A549 (cell line): ENCODE measurements around the gene TSHZ2. TPM values are rescaled to one million over a fixed set of nuclear protein-coding genes. Genes with fewer than 3 reads are reported as not detected.

Source experiments
- ATAC-seq, 2 experiments: fragments of 200-7000 bp in 1 of 2; fragments of >200 bp in 1 of 2; cut with Nextera tagmentation in 1 of 2; cut with Tn5 transposase in 1 of 2; 3 replicates each; pipeline versions ENCODE4 v1.8.0 to v1.9.1; 2018 to 2020; ENCODE audit warnings: mild to moderate bottlenecking in 1 of 2, moderate library complexity in 1 of 2
- CTCF ChIA-PET: fragments of 300-600 bp; sonication (Branson Sonifier 250); formaldehyde crosslinking; extraction: SDS; loops from one replicate; lab custom pipeline; 2021; ENCODE audit warnings: antibody characterized with exemption, inconsistent platforms; lab: Yijun Ruan, JAX
- POLR2A ChIA-PET: fragments of 350-600 bp; formaldehyde crosslinking; extraction: SDS; loops from one replicate; lab custom pipeline; 2021; ENCODE audit warnings: antibody characterized with exemption, inconsistent platforms; lab: Yijun Ruan, JAX
- DNase-seq, 2 experiments: peaks; one replicate each; pipeline versions ENCODE4 v3.0.0 to v3.0.0-alpha.2; 2011 to 2016; ENCODE audit warnings: low read depth in 1 of 2, low spot score in 1 of 2
- FAIRE-seq: peaks from 2 replicates; lab custom pipeline; 2011; peaks lifted over from hg19 to GRCh38; lab: Jason Lieb, UNC
- H3K27ac ChIP-seq, 2 experiments: fragments of >200 bp; sonication (Bioruptor Twin); formaldehyde crosslinking; 3 replicates each; pipeline ENCODE4 v1.5.1; 2016 to 2017
- H3K4me1 ChIP-seq: fragments of >200 bp; sonication (Bioruptor Twin); formaldehyde crosslinking; 3 replicates; pipeline ENCODE4 v1.6.1; 2016
- H3K4me2 ChIP-seq: fragments of >200 bp; sonication (Bioruptor Twin); formaldehyde crosslinking; 3 replicates; pipeline ENCODE4 v1.6.1; 2016
- H3K4me3 ChIP-seq: fragments of >200 bp; sonication (Bioruptor Twin); formaldehyde crosslinking; 3 replicates; pipeline ENCODE4 v1.5.1; 2016
- H3K9me3 ChIP-seq: fragments of >200 bp; sonication (Bioruptor Twin); formaldehyde crosslinking; 3 replicates; pipeline ENCODE4 v1.6.1; 2016
- BHLHE40 ChIP-seq: IDR thresholded peaks from 2 replicates; pipeline ENCODE4 v1.6.1; 2012; ENCODE audit warnings: low read depth, low read length, inconsistent platforms
- CBX8 ChIP-seq: fragments of 200-600 bp; sonication (generic); IDR thresholded peaks from 2 replicates; pipeline ENCODE4 v1.6.1; 2016
- CEBPB ChIP-seq, 2 experiments: fragments of >200 bp in 1 of 2; sonication (Bioruptor Twin) in 1 of 2; formaldehyde crosslinking in 1 of 2; IDR thresholded peaks; 2 replicates each; pipeline ENCODE4 v1.6.1; 2012 to 2016
- CHD2 ChIP-seq: fragments of 150-350 bp; IDR thresholded peaks from 2 replicates; pipeline ENCODE4 v1.6.1; 2014; ENCODE audit warnings: low read length; ENCODE audit not compliant: partially characterized antibody
- CHD4 ChIP-seq: fragments of 200-600 bp; sonication (generic); IDR thresholded peaks from 2 replicates; pipeline ENCODE4 v1.6.1; 2016; ENCODE audit warnings: antibody characterized with exemption, mild to moderate bottlenecking, borderline replicate concordance
- CTCF ChIP-seq: fragments of >200 bp; sonication (Bioruptor Twin); formaldehyde crosslinking; IDR thresholded peaks from 3 replicates; pipeline ENCODE4 v1.5.1; 2016
- E2F6 ChIP-seq: IDR thresholded peaks from 2 replicates; pipeline ENCODE4 v1.6.1; 2012; ENCODE audit warnings: low read depth, borderline replicate concordance
- EHF ChIP-seq: fragments of 250-450 bp; sonication (Bioruptor Pico); IDR thresholded peaks from 2 replicates; pipeline ENCODE4 v1.5.0; 2020; ENCODE audit warnings: mild to moderate bottlenecking
- EP300 ChIP-seq, 2 experiments: fragments of >200 bp; sonication (Bioruptor Twin); formaldehyde crosslinking; IDR thresholded peaks; 2 replicates in 1 of 2; 3 replicates in 1 of 2; pipeline ENCODE4 v1.6.1; 2016 to 2017
- FOSB ChIP-seq: fragments of 250-450 bp; sonication (Bioruptor Pico); IDR thresholded peaks from 2 replicates; pipeline ENCODE4 v1.5.0; 2020; ENCODE audit warnings: mild to moderate bottlenecking, moderate library complexity
- FOSL2 ChIP-seq, 2 experiments: fragments of 450-650 bp in 1 of 2; fragments of >200 bp in 1 of 2; sonication (Bioruptor Twin) in 1 of 2; formaldehyde crosslinking; IDR thresholded peaks; 2 replicates each; pipeline versions ENCODE4 v1.5.0 to v1.6.1; 2016 to 2020; ENCODE audit warnings: mild to moderate bottlenecking in 1 of 2, moderate library complexity in 1 of 2
- FOXS1 ChIP-seq: fragments of 250-450 bp; sonication (Bioruptor Pico); IDR thresholded peaks from 2 replicates; pipeline ENCODE4 v1.5.0; 2020; ENCODE audit warnings: mild to moderate bottlenecking, moderate library complexity
- HDAC2 ChIP-seq: fragments of 200-600 bp; sonication (generic); IDR thresholded peaks from 2 replicates; pipeline ENCODE4 v1.6.1; 2016
- HES2 ChIP-seq: fragments of >200 bp; sonication (Bioruptor Twin); formaldehyde crosslinking; IDR thresholded peaks from 2 replicates; pipeline ENCODE4 v1.6.1; 2016
- HEYL ChIP-seq: fragments of 250-450 bp; sonication (Bioruptor Pico); IDR thresholded peaks from 2 replicates; pipeline ENCODE4 v1.8.0; 2021; ENCODE audit warnings: mild to moderate bottlenecking, moderate library complexity
- HOXA7 ChIP-seq: fragments of 250-450 bp; sonication (Bioruptor Pico); IDR thresholded peaks from 2 replicates; pipeline ENCODE4 v1.5.0; 2020; ENCODE audit warnings: mild to moderate bottlenecking, moderate library complexity
- HOXB13 ChIP-seq: fragments of 250-450 bp; sonication (Bioruptor Pico); IDR thresholded peaks from 2 replicates; pipeline ENCODE4 v1.5.0; 2020; ENCODE audit warnings: low read depth, mild to moderate bottlenecking, moderate library complexity
- JUNB ChIP-seq: fragments of >200 bp; sonication (Bioruptor Twin); formaldehyde crosslinking; IDR thresholded peaks from 2 replicates; pipeline ENCODE4 v1.6.1; 2016
- KDM1A ChIP-seq: fragments of 200-600 bp; sonication (generic); IDR thresholded peaks from 2 replicates; pipeline ENCODE4 v1.6.1; 2016; ENCODE audit warnings: low read depth, mild to moderate bottlenecking
- MYC ChIP-seq: IDR thresholded peaks from 2 replicates; pipeline ENCODE4 v1.6.1; 2012; ENCODE audit warnings: mild to moderate bottlenecking, inconsistent platforms, low read length, improper control_type of control experiment, borderline replicate concordance
- NR3C1 ChIP-seq: fragments of >200 bp; sonication (Bioruptor Twin); formaldehyde crosslinking; IDR thresholded peaks from 3 replicates; pipeline ENCODE4 v1.6.1; 2017
- PBX3 ChIP-seq: IDR thresholded peaks from 2 replicates; pipeline ENCODE4 v1.6.1; 2012
- POLR2A ChIP-seq: IDR thresholded peaks from 2 replicates; pipeline ENCODE4 v1.6.1; 2012; ENCODE audit warnings: mild to moderate bottlenecking, low read length
- SREBF2 ChIP-seq: fragments of 450-650 bp; IDR thresholded peaks from 2 replicates; pipeline ENCODE4 v1.6.1; 2014; ENCODE audit warnings: mild to moderate bottlenecking, moderate library complexity
- TFCP2L1 ChIP-seq: fragments of 250-450 bp; sonication (Bioruptor Pico); IDR thresholded peaks from 2 replicates; pipeline ENCODE4 v1.5.0; 2021; ENCODE audit warnings: mild to moderate bottlenecking
- TP53 ChIP-seq: fragments of 250-450 bp; sonication (Bioruptor Pico); IDR thresholded peaks from 2 replicates; pipeline ENCODE4 v1.5.0; 2021; ENCODE audit warnings: mild to moderate bottlenecking, moderate library complexity
- USF2 ChIP-seq: fragments of 450-650 bp; IDR thresholded peaks from 2 replicates; pipeline ENCODE4 v1.6.1; 2014; ENCODE audit warnings: antibody characterized with exemption
- WGBS: methylation state at CpG from one replicate; pipeline ENCODE4 v1.1.6; 2017; ENCODE audit errors: missing lambda C conversion rate; 5-methylcytosine and 5-hydroxymethylcytosine counted together
- polyA plus RNA-seq, 4 experiments: library from polyadenylated mRNA; depleted of rRNA in 3 of 4; stranded (reverse); fragments of >200 nt; fragmentation: RNase III in 1 of 4; extraction: RNeasy Plus Mini Kit Qiagen cat#74134 plus additional on column Dnase treatment in 1 of 4; gene quantifications; 2 replicates in 3 of 4; 3 replicates in 1 of 4; pipeline ENCODE4 v1.2.3, GENCODE V29; 2011 to 2017

The TSHZ2 gene
- polyA plus RNA-seq, 2 of the 4 experiments (the other 2 are of a cell fraction): not detected

- no peak for FAIRE-seq
- no peaks in the 10 kb centered on the region for H3K4me1 ChIP-seq
- H3K9me3 ChIP-seq: no peaks in the 10 kb centered on the region
- no peak for DNase-seq
- 7% methylated on average over 5 of the region's 5 CpGs for WGBS
- ChIA-PET POLR2A (no interaction called here), CTCF (interaction anchor here (0.6 kb wide), 1 partner anchor 712 kb away, joined by 3 read pairs; no protein-coding TSS in a partner anchor)
- no peak for ATAC-seq
- TF ChIP-seq CHD4 (no peak), EP300 (IDR thresholded peaks at IDR 0.05) (no peak), FOSL2 (IDR thresholded peaks at IDR 0.05) (no peak), FOSL2 (CRISPR knock-in tag; IDR thresholded peaks at IDR 0.05) (no peak)
- H3K4me3 ChIP-seq: no peak overlapping the region
- H3K4me2 ChIP-seq: no peak overlapping the region
- no peak overlapping the region for H3K27ac ChIP-seq
These were observed 298.7 kb downstream of the TSHZ2 start for GRCh38 chr20:53270792-53271375.

GRCh38 chr20:53274365-53274764 is 302.2 kb downstream of the TSHZ2 start:
- TF ChIP-seq CEBPB (IDR thresholded peaks at IDR 0.05) (0 out of 4 replicates have a peak, but pooled peaks of 1 of the 2 experiments have one; percentile 12), USF2 (no peak), TFCP2L1 (CRISPR knock-in tag) (no peak)
- WGBS: 51% methylated on average over 5 of the region's 5 CpGs
- FAIRE-seq: no peak
- ATAC-seq: no peak
- H3K9me3 ChIP-seq: no peaks in the 10 kb centered on the region
- no peak overlapping the region for H3K4me3 ChIP-seq
- ChIA-PET POLR2A (no interaction called here), CTCF (no interaction called here)
- no peaks in the 10 kb centered on the region for H3K4me1 ChIP-seq
- H3K4me2 ChIP-seq: no peak overlapping the region
- H3K27ac ChIP-seq: no peak overlapping the region
- no peak for DNase-seq

GRCh38 chr20:53274807-53275206 is 302.6 kb downstream of the TSHZ2 start:
- Histone ChIP-seq H3K4me3 (no peak overlapping the region), H3K9me3 (no peaks in the 10 kb centered on the region), H3K4me2 (no peak overlapping the region), H3K4me1 (no peaks in the 10 kb centered on the region), H3K27ac (no peak overlapping the region)
- ATAC-seq: no peak
- no peak for DNase-seq
- FAIRE-seq: no peak
- CTCF ChIA-PET: no interaction called here
- TF ChIP-seq FOSL2 (IDR thresholded peaks at IDR 0.05): no peak
- TF ChIP-seq FOSL2 (CRISPR knock-in tag; IDR thresholded peaks at IDR 0.05): no peak
- TF ChIP-seq JUNB: no peak
- no peak for TF ChIP-seq KDM1A
- no peak for TF ChIP-seq HOXA7 (CRISPR knock-in tag)
- TF ChIP-seq E2F6: no peak
- TF ChIP-seq BHLHE40: no peak
- no peak for TF ChIP-seq FOSB (CRISPR knock-in tag)
- TF ChIP-seq PBX3: no peak
- POLR2A ChIA-PET: no interaction called here
- 35% methylated on average over 3 of the region's 3 CpGs for WGBS

GRCh38 chr20:53276143-53276542 is 304.0 kb downstream of the TSHZ2 start:
- no peak for ATAC-seq
- no peak for DNase-seq
- POLR2A ChIA-PET: no interaction called here
- 49% methylated on average over 3 of the region's 3 CpGs for WGBS
- no peaks in the 10 kb centered on the region for H3K4me1 ChIP-seq
- H3K9me3 ChIP-seq: no peaks in the 10 kb centered on the region
- CTCF ChIA-PET: interaction anchor here (0.7 kb wide), 1 partner anchor 20 kb away, joined by 3 read pairs; no protein-coding TSS in a partner anchor
- no peak for FAIRE-seq
- H3K27ac ChIP-seq: no peak overlapping the region
- H3K4me2 ChIP-seq: no peak overlapping the region
- H3K4me3 ChIP-seq: no peak overlapping the region
- no peak for TF ChIP-seq SREBF2
- TF ChIP-seq MYC: no peak
- TF ChIP-seq EHF (CRISPR knock-in tag): no peak
- no peak for TF ChIP-seq FOXS1
- TF ChIP-seq HDAC2: no peak
- no peak for TF ChIP-seq HES2
- no peak for TF ChIP-seq CBX8
- no peak for TF ChIP-seq CTCF
- no peak for TF ChIP-seq POLR2A
- TF ChIP-seq EP300 (IDR thresholded peaks at IDR 0.05): no peak
- TF ChIP-seq HOXB13 (CRISPR knock-in tag): no peak
- no peak for TF ChIP-seq PBX3
- no peak for TF ChIP-seq HEYL
- TF ChIP-seq TP53 (CRISPR knock-in tag): no peak
- no peak for TF ChIP-seq NR3C1
- TF ChIP-seq CHD2: no peak
